GM23248 (cell line): ENCODE data around the gene COL9A3.

Source experiments
- EZH2 ChIP-seq: fragments of 200-600 bp; sonication (generic); IDR thresholded peaks from 2 replicates; pipeline ENCODE4 v1.6.1; 2018; ENCODE audit warnings: antibody characterized with exemption, mild to moderate bottlenecking; ENCODE audit not compliant: insufficient read depth, poor library complexity, severe bottlenecking
- EZH2phosphoT487 ChIP-seq: fragments of 200-600 bp; sonication (generic); IDR thresholded peaks from 2 replicates; pipeline ENCODE4 v1.6.1; 2018; ENCODE audit warnings: antibody characterized with exemption, moderate library complexity, mild to moderate bottlenecking, low read depth; ENCODE audit not compliant: insufficient read depth

DNA sequence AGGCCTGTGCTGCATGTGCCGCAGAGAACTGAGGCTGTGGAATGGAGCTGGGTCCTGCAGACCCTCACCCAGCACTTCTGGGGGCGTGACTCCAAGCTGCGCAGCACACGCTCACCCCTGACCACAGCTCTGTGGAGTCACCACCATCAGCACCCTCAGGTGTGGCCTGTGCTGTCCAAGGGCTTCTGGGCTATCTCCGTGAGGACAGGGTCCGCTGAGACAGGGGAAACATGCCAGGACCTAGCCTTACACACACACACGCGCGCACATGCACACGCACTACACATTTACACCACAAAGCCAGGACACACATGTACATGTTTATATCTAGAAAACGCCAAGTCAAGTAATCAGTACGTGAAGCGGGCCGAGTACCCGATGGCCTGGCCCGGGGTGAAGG, 71.6 kb downstream of the COL9A3 start:
- TF ChIP-seq EZH2 (no peak), EZH2phosphoT487 (no peak)
